GM13977 (cell line): Measurements from ENCODE around the gene LY9.

Experiments used
- DNase-seq: peaks from one replicate; pipeline ENCODE4 v3.0.0; 2012; ENCODE audit warnings: low spot score
- in situ Hi-C: fragments of 300-500 bp; cut with MboI; formaldehyde crosslinking; loops from one replicate; pipeline ENCODE4 v1.12.0; 2022; ENCODE audit warnings: low sequenced_read_pairs, low pct_unique_long_range_greater_than_20kb, mixed read lengths, inconsistent platforms; ENCODE audit not compliant: unreplicated experiment
- TF ChIP-seq, protein P1 (sequence below): IDR thresholded peaks from 2 replicates; pipeline ENCODE4 v1.5.1; 2012; ENCODE audit warnings: mild to moderate bottlenecking, control low read depth; ENCODE audit not compliant: insufficient read depth; ENCODE audit errors: extremely low read depth, missing control alignments

LY9 gene

DNA sequence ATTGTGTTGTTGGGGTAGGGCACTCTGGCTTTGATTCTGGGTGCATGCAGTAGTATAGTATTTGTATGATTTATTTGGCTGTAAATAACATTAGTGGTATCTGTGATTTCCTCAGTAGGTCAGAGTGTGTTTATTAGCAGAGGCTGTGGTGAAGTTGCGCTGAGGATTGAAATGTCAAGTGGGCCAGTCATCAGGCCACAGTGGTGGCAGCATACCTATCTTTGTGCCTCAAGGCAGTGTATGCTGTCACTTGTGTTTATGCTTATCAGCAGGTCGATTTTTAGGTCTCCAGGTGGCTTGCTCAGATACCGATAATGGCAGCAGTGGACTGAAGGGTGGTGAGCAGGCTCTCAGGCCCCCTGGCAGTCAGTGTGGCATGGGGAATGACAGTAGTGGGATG lies 11.3 kb downstream of the LY9 start:
- DNase-seq, result no peak
- in situ Hi-C loops, result no loop called here
- TF ChIP-seq, protein P1, sequence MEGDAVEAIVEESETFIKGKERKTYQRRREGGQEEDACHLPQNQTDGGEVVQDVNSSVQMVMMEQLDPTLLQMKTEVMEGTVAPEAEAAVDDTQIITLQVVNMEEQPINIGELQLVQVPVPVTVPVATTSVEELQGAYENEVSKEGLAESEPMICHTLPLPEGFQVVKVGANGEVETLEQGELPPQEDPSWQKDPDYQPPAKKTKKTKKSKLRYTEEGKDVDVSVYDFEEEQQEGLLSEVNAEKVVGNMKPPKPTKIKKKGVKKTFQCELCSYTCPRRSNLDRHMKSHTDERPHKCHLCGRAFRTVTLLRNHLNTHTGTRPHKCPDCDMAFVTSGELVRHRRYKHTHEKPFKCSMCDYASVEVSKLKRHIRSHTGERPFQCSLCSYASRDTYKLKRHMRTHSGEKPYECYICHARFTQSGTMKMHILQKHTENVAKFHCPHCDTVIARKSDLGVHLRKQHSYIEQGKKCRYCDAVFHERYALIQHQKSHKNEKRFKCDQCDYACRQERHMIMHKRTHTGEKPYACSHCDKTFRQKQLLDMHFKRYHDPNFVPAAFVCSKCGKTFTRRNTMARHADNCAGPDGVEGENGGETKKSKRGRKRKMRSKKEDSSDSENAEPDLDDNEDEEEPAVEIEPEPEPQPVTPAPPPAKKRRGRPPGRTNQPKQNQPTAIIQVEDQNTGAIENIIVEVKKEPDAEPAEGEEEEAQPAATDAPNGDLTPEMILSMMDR, result no peak

DNA sequence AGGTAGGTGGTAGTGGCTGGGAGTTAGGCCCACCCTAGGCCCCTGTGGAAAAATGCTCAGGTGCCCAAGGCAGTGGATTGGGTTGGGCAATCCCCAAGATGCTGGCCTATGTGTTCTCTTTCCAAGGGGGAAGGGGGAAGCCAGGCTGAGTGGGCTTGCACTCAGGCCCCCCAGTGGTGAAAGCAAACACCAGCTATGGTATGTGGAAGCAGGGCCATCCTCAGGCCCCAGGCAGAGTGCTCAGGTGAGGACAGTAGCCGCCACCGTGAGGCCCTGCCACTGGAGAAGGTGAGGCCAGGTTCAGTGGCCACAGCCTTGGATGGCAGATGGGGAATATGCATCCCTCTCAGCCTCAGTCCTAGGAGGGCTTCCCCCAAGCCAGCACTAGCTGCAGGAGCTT lies 11.8 kb downstream of the LY9 start:
- TF ChIP-seq, protein P1, result no peak
- no peak for DNase-seq
- in situ Hi-C loops, result no loop called here

DNA sequence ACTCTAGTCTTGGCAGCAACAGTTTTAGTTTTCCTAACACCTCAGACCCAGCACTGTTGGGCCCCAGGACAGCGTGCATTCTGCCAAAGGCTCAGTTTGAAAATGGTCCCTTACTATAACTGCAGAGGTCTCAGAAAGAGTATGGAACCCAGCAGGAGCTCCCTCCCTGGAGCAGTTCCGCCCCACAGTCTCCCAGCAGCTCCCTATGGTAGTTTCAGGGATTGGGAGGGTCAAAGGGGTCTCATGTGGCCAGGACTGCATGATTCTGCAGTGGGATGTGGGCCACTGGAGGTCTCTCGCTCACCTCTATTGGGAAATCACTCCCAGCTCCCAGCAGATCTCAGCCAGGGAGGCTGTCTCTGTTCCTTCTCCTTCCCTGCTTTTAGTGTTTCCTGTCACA lies 12.3 kb downstream of the LY9 start:
- in situ Hi-C loops, result no loop called here
- no peak for DNase-seq
- TF ChIP-seq, protein P1, result no peak

DNA sequence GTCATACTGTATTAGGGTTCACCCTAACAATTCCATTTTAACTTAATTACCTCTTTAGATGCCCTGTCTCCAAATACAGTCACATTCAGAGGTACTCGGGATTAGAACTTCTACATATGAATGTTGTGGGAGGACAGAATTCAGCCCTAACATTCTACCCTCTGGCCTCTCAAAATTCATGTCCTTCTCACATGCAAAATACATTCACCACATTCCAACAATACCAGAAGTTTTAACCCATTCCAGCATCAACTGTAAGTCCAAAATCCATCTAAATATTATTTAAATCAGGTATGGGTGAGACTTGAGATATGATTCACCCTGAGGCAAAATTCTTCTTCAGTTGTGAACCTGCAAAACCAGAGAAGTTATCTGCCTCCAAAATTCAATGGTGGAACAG lies 14.5 kb downstream of the LY9 start:
- TF ChIP-seq, protein P1, result no peak
- DNase-seq, result no peak
- in situ Hi-C loops, result no loop called here

DNA sequence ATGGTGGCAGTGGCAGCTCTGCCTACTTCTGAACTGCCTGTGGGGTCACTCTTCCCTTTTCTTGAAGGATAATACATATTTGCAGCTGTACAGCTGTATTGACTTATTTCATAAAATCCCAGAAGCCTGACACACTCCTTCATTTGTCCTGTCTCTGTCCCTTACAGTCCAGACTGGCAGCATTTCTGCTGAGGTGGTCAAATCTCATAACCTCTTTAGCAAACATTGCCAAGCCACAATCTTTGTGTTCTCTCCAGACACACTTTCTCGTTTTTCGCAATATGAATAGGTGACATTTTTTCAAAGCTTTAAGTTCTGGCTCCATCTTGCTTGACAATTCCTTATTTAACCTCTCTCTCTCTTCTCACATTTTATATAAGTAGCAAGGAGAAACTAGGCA lies 15.2 kb downstream of the LY9 start:
- TF ChIP-seq, protein P1, result no peak
- in situ Hi-C loops, result no loop called here
- DNase-seq, result no peak

DNA sequence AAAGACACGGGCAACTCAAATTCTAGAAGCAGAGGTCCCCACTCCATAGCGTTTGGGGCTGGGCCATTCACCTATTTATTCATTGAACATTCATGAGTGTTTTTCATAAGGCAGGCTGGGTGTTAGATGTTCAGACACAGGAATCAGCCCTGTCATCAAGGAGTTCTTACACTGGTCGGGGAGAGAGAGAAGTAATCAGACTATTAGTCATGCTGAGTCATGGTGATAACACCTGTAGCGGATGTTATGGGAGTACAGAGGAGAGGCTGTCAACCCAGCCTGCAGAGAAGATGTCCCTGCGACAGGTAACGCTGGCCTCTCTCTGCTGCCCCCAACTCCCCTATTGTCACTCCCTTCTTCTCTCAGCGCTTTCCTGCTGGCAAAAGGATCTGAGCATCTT lies 17.2 kb downstream of the LY9 start:
- TF ChIP-seq, protein P1, result no peak
- in situ Hi-C loops, result no loop called here
- no peak for DNase-seq

DNA sequence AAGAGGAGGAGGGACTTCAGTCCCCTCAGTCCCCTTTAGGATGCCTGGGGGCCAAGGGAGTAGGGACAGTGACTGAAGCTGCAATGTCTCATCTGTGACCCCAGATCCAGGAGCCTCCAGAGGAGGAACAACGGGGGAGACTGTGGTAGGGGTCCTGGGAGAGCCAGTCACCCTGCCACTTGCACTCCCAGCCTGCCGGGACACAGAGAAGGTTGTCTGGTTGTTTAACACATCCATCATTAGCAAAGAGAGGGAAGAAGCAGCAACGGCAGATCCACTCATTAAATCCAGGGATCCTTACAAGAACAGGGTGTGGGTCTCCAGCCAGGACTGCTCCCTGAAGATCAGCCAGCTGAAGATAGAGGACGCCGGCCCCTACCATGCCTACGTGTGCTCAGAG lies 18.3 kb downstream of the LY9 start:
- in situ Hi-C loops, result no loop called here
- DNase-seq, result no peak
- TF ChIP-seq, protein P1, result no peak
